CD4-positive, CD25-positive, alpha-beta regulatory T cell (primary cell): ENCODE results near the gene S100A12. TPM values are rescaled to one million over a fixed set of nuclear protein-coding genes. Genes with fewer than 3 reads are reported as not detected.

Experiments
- polyA plus RNA-seq, 4 donors: library from polyadenylated mRNA; unstranded; fragments of 300-500 nt; fragmentation: Illumina TruSeq; gene quantifications; one replicate each; pipeline ENCODE4 v1.2.3, GENCODE V29; 2021
- total RNA-seq: library from RNA; stranded (reverse); gene quantifications from one replicate; pipeline ENCODE4 v1.2.3, GENCODE V29; 2022

Gene S100A12
- total and polyA plus RNA-seq, 5 donors from 2014 or later: 0.51 to 2.2 TPM; not detected in 3

Other genes starting within 250 kb of the S100A12 start
- gene SPRR2G, start 224.7 kb downstream of the S100A12 start, total RNA-seq: not detected
- not detected for gene SPRR2G, start 224.7 kb downstream of the S100A12 start, polyA plus RNA-seq
- gene LELP1, start 172.2 kb downstream of the S100A12 start, total RNA-seq: not detected
- gene LELP1, start 172.2 kb downstream of the S100A12 start, polyA plus RNA-seq: not detected
- gene PRR9, start 158.0 kb downstream of the S100A12 start, total RNA-seq: not detected
- gene PRR9, start 158.0 kb downstream of the S100A12 start, polyA plus RNA-seq: not detected
- gene LORICRIN, start 115.9 kb downstream of the S100A12 start, total RNA-seq: not detected
- gene LORICRIN, start 115.9 kb downstream of the S100A12 start, polyA plus RNA-seq: not detected
- not detected for gene PGLYRP3, start 62.7 kb downstream of the S100A12 start, total RNA-seq
- gene PGLYRP3, start 62.7 kb downstream of the S100A12 start, polyA plus RNA-seq: not detected
- 0.20 TPM for gene PGLYRP4, start 26.8 kb downstream of the S100A12 start, total RNA-seq
- under 1 TPM in 2 of 4 donors, not detected in 2; 0.08 to 0.22 TPM for gene PGLYRP4, start 26.8 kb downstream of the S100A12 start, polyA plus RNA-seq
- gene S100A9, start 17.8 kb downstream of the S100A12 start, total RNA-seq: not detected
- 10 to 100 TPM in 2 of 4 donors, 1 to 10 TPM in 1, under 1 TPM in 1; 0.96 to 37.6 (median 8.6) TPM for gene S100A9, start 17.8 kb downstream of the S100A12 start, polyA plus RNA-seq
- gene S100A8, start 15.5 kb upstream of the S100A12 start, total RNA-seq: not detected
- 10 to 100 TPM in 1 of 4 donors, 1 to 10 TPM in 2, not detected in 1; 2.7 to 32.7 (median 7.8) TPM for gene S100A8, start 15.5 kb upstream of the S100A12 start, polyA plus RNA-seq
- not detected for gene S100A7A, start 40.9 kb upstream of the S100A12 start, total RNA-seq
- gene S100A7A, start 40.9 kb upstream of the S100A12 start, polyA plus RNA-seq: not detected
- gene S100A7, start 85.0 kb upstream of the S100A12 start, total RNA-seq: not detected
- not detected for gene S100A7, start 85.0 kb upstream of the S100A12 start, polyA plus RNA-seq
- gene S100A6, start 160.4 kb upstream of the S100A12 start, total RNA-seq: 304 TPM
- gene S100A6, start 160.4 kb upstream of the S100A12 start, polyA plus RNA-seq: 1,000 to 10,000 TPM in 2 of 4 donors, 100 to 1,000 TPM in 2; 660 to 1,174 (median 946) TPM
- gene S100A5, start 165.3 kb upstream of the S100A12 start, total RNA-seq: 1.8 TPM
- 1 to 10 TPM; 1.2 to 3.0 (median 1.7) TPM for gene S100A5, start 165.3 kb upstream of the S100A12 start, polyA plus RNA-seq
- gene S100A4, start 170.2 kb upstream of the S100A12 start, total RNA-seq: 928 TPM
- 1,000 to 10,000 TPM; 2,534 to 4,309 (median 3,364) TPM for gene S100A4, start 170.2 kb upstream of the S100A12 start, polyA plus RNA-seq
- gene S100A3, start 173.6 kb upstream of the S100A12 start, total RNA-seq: not detected
- gene S100A3, start 173.6 kb upstream of the S100A12 start, polyA plus RNA-seq: not detected
- gene S100A2, start 190.2 kb upstream of the S100A12 start, total RNA-seq: not detected
- not detected for gene S100A2, start 190.2 kb upstream of the S100A12 start, polyA plus RNA-seq
- not detected for gene S100A16, start 237.5 kb upstream of the S100A12 start, total RNA-seq
- not detected for gene S100A16, start 237.5 kb upstream of the S100A12 start, polyA plus RNA-seq
- not detected for gene S100A14, start 240.7 kb upstream of the S100A12 start, total RNA-seq
- gene S100A14, start 240.7 kb upstream of the S100A12 start, polyA plus RNA-seq: not detected